Fibroblast of villous mesenchyme (primary cell): Measurements from ENCODE around the gene KLHDC8A. TPM values are rescaled to one million over a fixed set of nuclear protein-coding genes. Genes with fewer than 3 reads are reported as not detected.
A peak's percentile ranks its signal among the peaks of the same experiment; 100 is the strongest.

ENCODE experiments used
- DNase-seq: peaks from one replicate; pipeline ENCODE4 v3.0.0-alpha.2; 2010; ENCODE audit warnings: low read depth
- H3K4me3 ChIP-seq: 2 replicates; pipeline ENCODE4 v1.5.1; 2011; ENCODE audit warnings: low read depth, mild to moderate bottlenecking, low read length
- CTCF ChIP-seq: IDR thresholded peaks from 2 replicates; pipeline ENCODE4 v1.5.1; 2012; ENCODE audit warnings: low read depth, mild to moderate bottlenecking, low read length; ENCODE audit not compliant: insufficient read depth
- total RNA-seq: library from RNA; depleted of rRNA; stranded (reverse); fragments of >200 nt; gene quantifications from 2 replicates; pipeline ENCODE4 v1.2.3, GENCODE V29; 2012

Gene KLHDC8A
- total RNA-seq, 1 donor: not detected

- no peak overlapping the region for H3K4me3 ChIP-seq
- no peak for TF ChIP-seq CTCF
- DNase-seq: no peak
Observed at GRCh38 chr1:205315008-205315618, 41.6 kb downstream of the KLHDC8A start.

GRCh38 chr1:205313563-205314308 lies 43.0 kb downstream of the KLHDC8A start:
- DNase-seq: peak; percentile 58
- TF ChIP-seq CTCF: no peak

GRCh38 chr1:205312866-205313562 lies 43.7 kb downstream of the KLHDC8A start:
- TF ChIP-seq CTCF: no peak
- H3K4me3 ChIP-seq: peak overlapping the region; percentile 13
- DNase-seq: no peak

More at GRCh38 chr1:205313563-205314308, 43.0 kb downstream of the KLHDC8A start:
- peak overlapping the region; percentile 14 for H3K4me3 ChIP-seq

GRCh38 chr1:205310976-205311704 lies 45.6 kb downstream of the KLHDC8A start:
- DNase-seq: no peak
- no peak overlapping the region for H3K4me3 ChIP-seq
- TF ChIP-seq CTCF: no peak

- TF ChIP-seq CTCF: no peak
- DNase-seq: no peak
Observed at GRCh38 chr1:205309741-205310140, 47.0 kb downstream of the KLHDC8A start.

GRCh38 chr1:205306929-205307566 lies 49.7 kb downstream of the KLHDC8A start:
- DNase-seq: no peak
- no peak overlapping the region for H3K4me3 ChIP-seq
- no peak for TF ChIP-seq CTCF

More at GRCh38 chr1:205309741-205310140, 47.0 kb downstream of the KLHDC8A start:
- no peak overlapping the region for H3K4me3 ChIP-seq
